HepG2 (cell line): Measurements from ENCODE around the gene CPNE2. TPM values are rescaled to one million over a fixed set of nuclear protein-coding genes. Genes with fewer than 3 reads are reported as not detected.

Experiments used
- CC2D1A ChIP-seq: sonication (generic); formaldehyde crosslinking; IDR thresholded peaks from 2 replicates; pipeline ENCODE4 v1.8.1; 2023; ENCODE audit warnings: mild to moderate bottlenecking, missing genetic modification reagents
- DNMT1 ChIP-seq: sonication (generic); formaldehyde crosslinking; IDR thresholded peaks from 2 replicates; pipeline ENCODE4 v1.5.1; 2020; ENCODE audit warnings: mild to moderate bottlenecking, missing genetic modification reagents
- HNRNPK ChIP-seq: fragments of 200-400 bp; formaldehyde crosslinking; IDR thresholded peaks from 2 replicates; pipeline ENCODE4 v1.6.1; 2018; ENCODE audit warnings: low read length, low read depth, moderate library complexity, mild to moderate bottlenecking; ENCODE audit not compliant: poor library complexity, severe bottlenecking
- MTA1 ChIP-seq: sonication (generic); formaldehyde crosslinking; IDR thresholded peaks from 2 replicates; pipeline ENCODE4 v1.4.0; 2020; ENCODE audit warnings: missing genetic modification reagents, mild to moderate bottlenecking, borderline replicate concordance
- NR3C1 ChIP-seq: sonication (generic); formaldehyde crosslinking; IDR thresholded peaks from 2 replicates; pipeline ENCODE4 v1.4.0; 2020; ENCODE audit warnings: missing genetic modification reagents
- PLRG1 ChIP-seq: fragments of 450-650 bp; conservative IDR thresholded peaks from 2 replicates; pipeline ENCODE4 v1.6.1; 2016
- SKI ChIP-seq: fragments of 450-650 bp; IDR thresholded peaks from one replicate; pipeline ENCODE4 v1.6.1; 2018; ENCODE audit warnings: mild to moderate bottlenecking; ENCODE audit not compliant: partially characterized antibody
- ZNF225 ChIP-seq: sonication (generic); formaldehyde crosslinking; IDR thresholded peaks from 2 replicates; pipeline ENCODE4 v1.4.0; 2020; ENCODE audit warnings: mild to moderate bottlenecking, missing genetic modification reagents
- ZNF282 ChIP-seq: fragments of 450-650 bp; IDR thresholded peaks from 2 replicates; pipeline ENCODE4 v1.6.1; 2018; ENCODE audit not compliant: partially characterized antibody
- ZNF296 ChIP-seq: sonication (generic); formaldehyde crosslinking; conservative IDR thresholded peaks from 2 replicates; pipeline ENCODE4 v1.5.0; 2020; ENCODE audit warnings: mild to moderate bottlenecking, missing genetic modification reagents
- ZNF777 ChIP-seq: sonication (generic); formaldehyde crosslinking; IDR thresholded peaks from 2 replicates; pipeline ENCODE4 v1.4.0; 2020; ENCODE audit warnings: missing genetic modification reagents
- polyA plus RNA-seq, 8 experiments: library from polyadenylated mRNA; depleted of rRNA in 3 of 8; stranded (reverse) in 7 of 8; unstranded in 1 of 8; fragments of >200 nt; fragmentation: Illumina TruSeq in 4 of 8; extraction: Trizol in 4 of 8; gene quantifications; 2 replicates each; pipeline versions ENCODE4 v1.2.1 to v1.2.3, GENCODE V29; 2011 to 2016; ENCODE audit warnings: low read depth in 4 of 8, missing spikeins in 1 of 8, mixed read lengths in 1 of 8; ENCODE audit not compliant: insufficient read depth in 1 of 8
- total RNA-seq, 5 experiments: library from RNA; depleted of rRNA; stranded (reverse); fragments of >200 nt; fragmentation: Illumina TruSeq; extraction: Trizol; gene quantifications; 2 replicates each; pipeline ENCODE4 v1.2.3, GENCODE V29; 2016; ENCODE audit warnings: low read depth in 1 of 5
- TF ChIP-seq, protein P1 (sequence below): sonication (generic); formaldehyde crosslinking; IDR thresholded peaks from one replicate; pipeline ENCODE4 v1.5.1; 2020; ENCODE audit warnings: mild to moderate bottlenecking, missing genetic modification reagents; ENCODE audit errors: not compliant biosample characterization
- TF ChIP-seq, protein P2 (sequence below): IDR thresholded peaks from 2 replicates; pipeline ENCODE4 v1.6.1; 2016
- TF ChIP-seq, protein P3 (sequence below), 2 experiments: sonication (generic) in 1 of 2; formaldehyde crosslinking in 1 of 2; IDR thresholded peaks; 2 replicates each; pipeline versions ENCODE4 v1.4.0 to v1.6.1; 2018 to 2020; ENCODE audit warnings: missing genetic modification reagents in 2 of 2, borderline replicate concordance in 1 of 2, low read depth in 1 of 2, mild to moderate bottlenecking in 1 of 2, missing biosample characterization in 1 of 2
- TF ChIP-seq, protein P4 (sequence below): sonication (generic); formaldehyde crosslinking; conservative IDR thresholded peaks from 2 replicates; pipeline ENCODE4 v1.8.0; 2022; ENCODE audit warnings: mild to moderate bottlenecking, moderate library complexity, missing genetic modification reagents

Gene CPNE2
- total and polyA plus RNA-seq, 2 of the 13 experiments (the other 11 are each of a cell fraction or from before 2014, with no cell fraction given) = 10.6 to 23.3 TPM

DNA sequence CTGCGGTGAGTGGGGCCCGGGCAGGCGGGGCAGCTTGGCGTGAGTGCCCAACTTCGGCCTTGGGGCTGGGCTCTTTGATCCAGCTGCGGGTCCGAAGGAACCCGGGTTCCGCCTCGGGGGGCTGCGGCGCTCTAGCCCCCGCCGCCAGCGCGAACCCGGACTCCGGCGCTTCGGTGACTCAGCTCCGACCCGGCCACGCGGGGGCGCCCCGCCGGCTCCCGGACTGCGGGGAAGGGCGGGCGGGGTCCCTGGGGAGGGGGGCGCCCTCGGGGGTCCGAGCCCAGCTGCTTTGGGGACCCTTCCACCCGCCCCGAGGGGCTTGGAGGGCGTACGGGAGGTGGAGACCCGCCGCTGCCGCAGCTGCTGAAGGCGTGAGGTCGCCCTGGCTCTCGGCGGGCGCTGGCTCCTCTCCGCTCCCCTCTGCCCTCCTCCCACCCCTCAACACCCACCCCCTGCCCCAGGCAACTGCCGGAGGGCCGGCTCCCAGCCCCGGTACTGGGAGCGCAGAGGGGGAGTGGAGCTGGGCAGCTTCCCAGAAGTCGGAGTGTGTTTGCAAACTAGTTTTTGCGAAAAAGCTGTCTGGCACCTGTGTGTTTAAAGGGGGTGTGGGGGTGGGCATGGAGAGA is 516 bp downstream of the CPNE2 start (continued):
- TF ChIP-seq, protein P1, sequence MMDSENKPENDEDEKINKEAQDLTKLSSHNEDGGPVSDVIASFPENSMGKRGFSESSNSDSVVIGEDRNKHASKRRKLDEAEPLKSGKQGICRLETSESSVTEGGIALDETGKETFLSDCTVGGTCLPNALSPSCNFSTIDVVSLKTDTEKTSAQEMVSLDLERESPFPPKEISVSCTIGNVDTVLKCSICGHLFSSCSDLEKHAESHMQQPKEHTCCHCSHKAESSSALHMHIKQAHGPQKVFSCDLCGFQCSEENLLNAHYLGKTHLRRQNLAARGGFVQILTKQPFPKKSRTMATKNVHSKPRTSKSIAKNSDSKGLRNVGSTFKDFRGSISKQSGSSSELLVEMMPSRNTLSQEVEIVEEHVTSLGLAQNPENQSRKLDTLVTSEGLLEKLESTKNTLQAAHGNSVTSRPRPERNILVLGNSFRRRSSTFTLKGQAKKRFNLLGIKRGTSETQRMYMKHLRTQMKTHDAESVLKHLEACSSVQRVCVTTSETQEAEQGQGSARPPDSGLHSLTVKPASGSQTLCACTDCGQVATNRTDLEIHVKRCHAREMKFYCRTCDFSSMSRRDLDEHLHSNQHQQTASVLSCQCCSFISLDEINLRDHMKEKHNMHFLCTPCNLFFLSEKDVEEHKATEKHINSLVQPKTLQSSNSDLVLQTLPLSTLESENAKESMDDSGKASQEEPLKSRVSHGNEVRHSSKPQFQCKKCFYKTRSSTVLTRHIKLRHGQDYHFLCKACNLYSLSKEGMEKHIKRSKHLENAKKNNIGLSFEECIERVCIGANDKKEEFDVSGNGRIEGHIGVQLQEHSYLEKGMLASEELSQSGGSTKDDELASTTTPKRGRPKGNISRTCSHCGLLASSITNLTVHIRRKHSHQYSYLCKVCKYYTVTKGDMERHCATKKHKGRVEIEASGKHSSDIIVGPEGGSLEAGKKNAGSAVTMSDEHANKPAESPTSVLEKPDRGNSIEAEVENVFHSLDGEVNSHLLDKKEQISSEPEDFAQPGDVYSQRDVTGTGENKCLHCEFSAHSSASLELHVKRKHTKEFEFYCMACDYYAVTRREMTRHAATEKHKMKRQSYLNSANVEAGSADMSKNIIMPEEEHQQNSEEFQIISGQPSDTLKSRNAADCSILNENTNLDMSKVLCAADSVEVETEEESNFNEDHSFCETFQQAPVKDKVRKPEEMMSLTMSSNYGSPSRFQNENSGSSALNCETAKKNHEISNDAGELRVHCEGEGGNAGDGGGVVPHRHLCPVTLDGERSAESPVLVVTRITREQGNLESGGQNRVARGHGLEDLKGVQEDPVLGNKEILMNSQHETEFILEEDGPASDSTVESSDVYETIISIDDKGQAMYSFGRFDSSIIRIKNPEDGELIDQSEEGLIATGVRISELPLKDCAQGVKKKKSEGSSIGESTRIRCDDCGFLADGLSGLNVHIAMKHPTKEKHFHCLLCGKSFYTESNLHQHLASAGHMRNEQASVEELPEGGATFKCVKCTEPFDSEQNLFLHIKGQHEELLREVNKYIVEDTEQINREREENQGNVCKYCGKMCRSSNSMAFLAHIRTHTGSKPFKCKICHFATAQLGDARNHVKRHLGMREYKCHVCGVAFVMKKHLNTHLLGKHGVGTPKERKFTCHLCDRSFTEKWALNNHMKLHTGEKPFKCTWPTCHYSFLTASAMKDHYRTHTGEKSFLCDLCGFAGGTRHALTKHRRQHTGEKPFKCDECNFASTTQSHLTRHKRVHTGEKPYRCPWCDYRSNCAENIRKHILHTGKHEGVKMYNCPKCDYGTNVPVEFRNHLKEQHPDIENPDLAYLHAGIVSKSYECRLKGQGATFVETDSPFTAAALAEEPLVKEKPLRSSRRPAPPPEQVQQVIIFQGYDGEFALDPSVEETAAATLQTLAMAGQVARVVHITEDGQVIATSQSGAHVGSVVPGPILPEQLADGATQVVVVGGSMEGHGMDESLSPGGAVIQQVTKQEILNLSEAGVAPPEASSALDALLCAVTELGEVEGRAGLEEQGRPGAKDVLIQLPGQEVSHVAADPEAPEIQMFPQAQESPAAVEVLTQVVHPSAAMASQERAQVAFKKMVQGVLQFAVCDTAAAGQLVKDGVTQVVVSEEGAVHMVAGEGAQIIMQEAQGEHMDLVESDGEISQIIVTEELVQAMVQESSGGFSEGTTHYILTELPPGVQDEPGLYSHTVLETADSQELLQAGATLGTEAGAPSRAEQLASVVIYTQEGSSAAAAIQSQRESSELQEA (CRISPR knock-in tag) = no peak
- TF ChIP-seq NR3C1 (CRISPR knock-in tag) (no peak), MTA1 (CRISPR knock-in tag) (no peak), PLRG1 (no peak), HNRNPK (peak; percentile 93), ZNF777 (peak; percentile 70; the same call in 1 of the 2 replicates), DNMT1 (CRISPR knock-in tag) (no peak), CC2D1A (CRISPR knock-in tag) (no peak), ZNF225 (no peak), ZNF282 (no peak), SKI (peak; percentile 13), ZNF296 (CRISPR knock-in tag) (no peak)
- TF ChIP-seq, protein P2, sequence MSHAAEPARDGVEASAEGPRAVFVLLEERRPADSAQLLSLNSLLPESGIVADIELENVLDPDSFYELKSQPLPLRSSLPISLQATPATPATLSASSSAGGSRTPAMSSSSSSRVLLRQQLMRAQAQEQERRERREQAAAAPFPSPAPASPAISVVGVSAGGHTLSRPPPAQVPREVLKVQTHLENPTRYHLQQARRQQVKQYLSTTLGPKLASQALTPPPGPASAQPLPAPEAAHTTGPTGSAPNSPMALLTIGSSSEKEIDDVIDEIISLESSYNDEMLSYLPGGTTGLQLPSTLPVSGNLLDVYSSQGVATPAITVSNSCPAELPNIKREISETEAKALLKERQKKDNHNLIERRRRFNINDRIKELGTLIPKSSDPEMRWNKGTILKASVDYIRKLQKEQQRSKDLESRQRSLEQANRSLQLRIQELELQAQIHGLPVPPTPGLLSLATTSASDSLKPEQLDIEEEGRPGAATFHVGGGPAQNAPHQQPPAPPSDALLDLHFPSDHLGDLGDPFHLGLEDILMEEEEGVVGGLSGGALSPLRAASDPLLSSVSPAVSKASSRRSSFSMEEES = no peak
- TF ChIP-seq, protein P3, sequence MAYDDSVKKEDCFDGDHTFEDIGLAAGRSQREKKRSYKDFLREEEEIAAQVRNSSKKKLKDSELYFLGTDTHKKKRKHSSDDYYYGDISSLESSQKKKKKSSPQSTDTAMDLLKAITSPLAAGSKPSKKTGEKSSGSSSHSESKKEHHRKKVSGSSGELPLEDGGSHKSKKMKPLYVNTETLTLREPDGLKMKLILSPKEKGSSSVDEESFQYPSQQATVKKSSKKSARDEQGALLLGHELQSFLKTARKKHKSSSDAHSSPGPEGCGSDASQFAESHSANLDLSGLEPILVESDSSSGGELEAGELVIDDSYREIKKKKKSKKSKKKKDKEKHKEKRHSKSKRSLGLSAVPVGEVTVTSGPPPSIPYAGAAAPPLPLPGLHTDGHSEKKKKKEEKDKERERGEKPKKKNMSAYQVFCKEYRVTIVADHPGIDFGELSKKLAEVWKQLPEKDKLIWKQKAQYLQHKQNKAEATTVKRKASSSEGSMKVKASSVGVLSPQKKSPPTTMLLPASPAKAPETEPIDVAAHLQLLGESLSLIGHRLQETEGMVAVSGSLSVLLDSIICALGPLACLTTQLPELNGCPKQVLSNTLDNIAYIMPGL (CRISPR knock-in tag; IDR thresholded peaks at IDR 0.05; ENCODE audit: borderline replicate concordance in 1 of 2, low read depth in 1 of 2) = peak; percentile 90 to 92
- TF ChIP-seq, protein P4, sequence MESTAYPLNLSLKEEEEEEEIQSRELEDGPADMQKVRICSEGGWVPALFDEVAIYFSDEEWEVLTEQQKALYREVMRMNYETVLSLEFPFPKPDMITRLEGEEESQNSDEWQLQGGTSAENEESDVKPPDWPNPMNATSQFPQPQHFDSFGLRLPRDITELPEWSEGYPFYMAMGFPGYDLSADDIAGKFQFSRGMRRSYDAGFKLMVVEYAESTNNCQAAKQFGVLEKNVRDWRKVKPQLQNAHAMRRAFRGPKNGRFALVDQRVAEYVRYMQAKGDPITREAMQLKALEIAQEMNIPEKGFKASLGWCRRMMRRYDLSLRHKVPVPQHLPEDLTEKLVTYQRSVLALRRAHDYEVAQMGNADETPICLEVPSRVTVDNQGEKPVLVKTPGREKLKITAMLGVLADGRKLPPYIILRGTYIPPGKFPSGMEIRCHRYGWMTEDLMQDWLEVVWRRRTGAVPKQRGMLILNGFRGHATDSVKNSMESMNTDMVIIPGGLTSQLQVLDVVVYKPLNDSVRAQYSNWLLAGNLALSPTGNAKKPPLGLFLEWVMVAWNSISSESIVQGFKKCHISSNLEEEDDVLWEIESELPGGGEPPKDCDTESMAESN (CRISPR knock-in tag) = 0 out of 2 replicates have a peak, but pooled peaks have one; percentile 6
